Stimulated activated CD4-positive, alpha-beta T cell treated with anti-CD3 and anti-CD28 coated beads, Interleukin-2, amount 100 ng/mL, for 48 hours (primary cell): ENCODE measurements around the gene CPE.
"Not testable (repeated sequence)": the region's sequence is repeated elsewhere in the genome, so short reads cannot be mapped to it uniquely, and the experiment has no call there.

Experiments
- DNase-seq, 2 donors: peaks; one replicate each; pipeline ENCODE4 v3.0.0-alpha.2; 2020

CPE gene

DNA sequence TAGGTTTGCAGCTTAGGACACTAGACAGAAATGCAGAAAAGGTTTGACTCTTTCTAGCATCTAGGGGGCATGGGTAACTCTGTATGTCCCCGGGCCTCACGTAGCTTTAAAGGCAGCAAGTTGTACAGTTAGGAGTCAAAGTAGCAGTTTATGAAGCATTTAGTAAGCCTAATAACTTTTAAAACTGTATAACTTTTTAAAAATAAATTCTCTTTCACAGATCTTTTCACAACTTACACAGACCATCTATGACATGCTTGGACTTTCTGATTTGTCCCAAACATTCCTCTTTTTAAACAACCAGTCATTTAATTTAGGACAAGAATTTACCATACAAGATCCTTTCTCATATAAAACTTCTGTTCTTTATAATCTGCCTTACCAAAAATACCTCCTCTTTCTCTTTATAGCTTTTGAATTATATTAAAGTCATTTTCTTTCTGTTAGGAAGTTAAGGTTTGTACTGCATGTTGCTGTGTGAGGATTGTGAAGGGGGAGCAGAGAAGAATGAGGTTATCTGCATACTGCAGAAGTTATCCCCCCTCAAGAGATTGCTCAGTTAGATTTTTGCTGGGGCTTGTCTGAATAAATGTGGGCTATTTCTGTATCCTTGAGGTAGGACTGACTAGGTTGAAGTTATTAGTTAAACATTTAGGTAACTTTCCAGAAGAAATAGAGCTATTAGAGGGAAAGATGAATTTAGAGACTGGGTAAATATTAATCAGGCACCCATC, 94.3 kb downstream of the CPE start:
- DNase-seq = no peak

GRCh38 chr4:165474784-165475705, 96.2 kb downstream of the CPE start:
- no peak for DNase-seq

- DNase-seq = no peak
Observed at GRCh38 chr4:165475706-165476070, 96.9 kb downstream of the CPE start.

DNA sequence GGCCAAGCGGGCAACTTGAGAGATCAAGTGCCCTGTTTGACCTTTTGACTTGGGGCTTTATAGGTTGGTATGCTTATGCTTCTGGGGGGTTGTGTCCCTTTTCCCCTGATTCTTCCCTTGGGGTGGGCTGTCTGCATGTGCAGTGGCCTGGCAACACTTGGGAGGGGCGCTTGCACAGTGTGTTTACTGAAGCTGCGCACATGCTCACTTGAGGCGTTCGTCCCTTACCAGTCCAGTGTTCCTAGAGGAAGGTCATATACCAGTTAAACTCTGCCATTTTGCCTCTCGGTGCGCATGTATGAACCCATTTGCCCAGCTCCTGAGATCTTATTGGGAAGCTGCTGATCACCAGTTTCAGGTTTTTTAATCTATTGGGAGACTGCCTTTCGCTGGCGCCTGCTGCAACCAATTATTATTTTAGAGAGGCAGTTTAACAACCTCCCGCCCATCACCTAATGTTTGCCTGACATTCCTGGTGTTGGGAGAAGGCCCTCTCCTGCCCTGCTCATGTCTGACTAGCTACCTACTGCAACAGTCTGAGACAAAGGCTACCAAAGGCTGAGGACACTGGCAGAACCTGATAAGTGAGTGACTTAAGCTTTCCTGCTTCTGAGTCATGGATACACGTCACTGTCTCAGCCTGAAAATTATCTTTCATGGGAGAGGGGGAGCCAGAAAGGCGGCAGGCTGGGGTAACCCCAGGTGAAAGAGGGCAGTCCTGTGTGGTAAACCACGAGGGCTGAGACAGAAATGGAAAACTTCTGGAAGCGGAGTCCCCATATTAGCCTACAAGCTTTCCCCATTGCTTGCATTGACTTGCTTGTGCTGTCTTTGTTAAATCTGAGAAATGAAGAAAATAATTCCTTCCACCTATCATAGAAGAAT, 97.6 kb downstream of the CPE start:
- DNase-seq = no peak

DNA sequence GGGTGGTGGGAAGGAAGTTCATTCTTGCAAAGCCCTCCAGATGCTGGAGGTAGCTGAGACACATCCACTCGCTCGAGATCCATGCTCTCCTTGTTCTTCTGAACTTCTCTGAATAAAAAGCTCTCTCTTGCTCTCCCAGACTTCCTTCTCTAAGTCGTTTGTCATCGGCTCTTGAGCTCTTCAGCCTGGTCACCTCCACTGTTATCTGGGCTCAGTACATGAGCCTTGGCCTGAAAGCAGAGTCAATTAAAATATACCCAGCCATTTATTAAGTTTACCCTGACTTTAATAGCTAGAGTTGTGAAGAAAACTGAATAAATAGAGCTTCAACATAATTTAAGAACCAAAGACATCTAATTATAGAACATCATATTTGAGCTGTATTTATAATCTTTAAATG, 99.0 kb downstream of the CPE start:
- no peak for DNase-seq

- DNase-seq = no peak
Observed at GRCh38 chr4:165478260-165478659, 99.5 kb downstream of the CPE start.

GRCh38 chr4:165481053-165481835, 102.4 kb downstream of the CPE start:
- no peak for DNase-seq

- DNase-seq = no peak
Observed at GRCh38 chr4:165489786-165490185, 111.0 kb downstream of the CPE start.

DNA sequence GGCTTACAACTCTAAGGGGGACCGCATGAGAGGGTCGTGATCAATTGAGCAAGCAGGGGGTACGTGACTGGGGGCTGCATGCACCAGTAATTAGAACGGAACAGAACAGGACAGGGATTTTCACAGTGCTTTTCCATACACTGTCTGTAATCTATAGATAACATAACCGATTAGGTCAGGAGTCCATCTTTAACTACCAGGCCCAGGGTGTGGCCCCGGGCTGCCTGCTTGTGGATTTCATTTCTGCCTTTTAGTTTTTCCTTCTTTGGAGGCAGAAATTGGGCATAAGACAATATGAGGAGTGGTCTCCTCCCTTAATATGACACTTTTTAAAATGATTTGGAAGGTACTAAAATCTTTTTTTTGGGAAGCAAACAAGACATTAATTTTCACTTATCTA, 113.8 kb downstream of the CPE start:
- not testable (repeated sequence) for DNase-seq

- DNase-seq = peak; percentile 62 to 65
Observed at GRCh38 chr4:165493359-165493758, 114.6 kb downstream of the CPE start.

- no peak for DNase-seq
Observed at GRCh38 chr4:165502916-165503907, 124.4 kb downstream of the CPE start.

DNA sequence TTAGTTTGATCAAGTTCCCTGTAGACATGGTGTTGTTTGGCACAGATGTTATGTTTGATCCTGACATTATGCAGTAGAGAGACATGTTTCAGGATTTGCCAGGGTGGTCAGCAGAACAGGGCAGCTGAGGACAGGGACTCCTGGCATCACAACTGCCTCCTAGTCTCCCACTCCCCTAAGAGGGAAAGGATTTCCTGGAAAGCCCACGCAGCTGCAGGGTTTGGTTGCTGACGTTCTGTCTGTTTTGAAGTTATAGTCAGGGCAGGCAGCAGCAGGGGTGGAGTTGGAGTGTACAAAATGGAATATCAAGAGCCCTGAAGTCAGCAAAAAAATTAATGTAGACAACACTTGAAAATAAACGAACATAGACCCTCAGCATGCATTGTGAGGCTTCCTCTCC, 125.4 kb downstream of the CPE start:
- no peak for DNase-seq

DNA sequence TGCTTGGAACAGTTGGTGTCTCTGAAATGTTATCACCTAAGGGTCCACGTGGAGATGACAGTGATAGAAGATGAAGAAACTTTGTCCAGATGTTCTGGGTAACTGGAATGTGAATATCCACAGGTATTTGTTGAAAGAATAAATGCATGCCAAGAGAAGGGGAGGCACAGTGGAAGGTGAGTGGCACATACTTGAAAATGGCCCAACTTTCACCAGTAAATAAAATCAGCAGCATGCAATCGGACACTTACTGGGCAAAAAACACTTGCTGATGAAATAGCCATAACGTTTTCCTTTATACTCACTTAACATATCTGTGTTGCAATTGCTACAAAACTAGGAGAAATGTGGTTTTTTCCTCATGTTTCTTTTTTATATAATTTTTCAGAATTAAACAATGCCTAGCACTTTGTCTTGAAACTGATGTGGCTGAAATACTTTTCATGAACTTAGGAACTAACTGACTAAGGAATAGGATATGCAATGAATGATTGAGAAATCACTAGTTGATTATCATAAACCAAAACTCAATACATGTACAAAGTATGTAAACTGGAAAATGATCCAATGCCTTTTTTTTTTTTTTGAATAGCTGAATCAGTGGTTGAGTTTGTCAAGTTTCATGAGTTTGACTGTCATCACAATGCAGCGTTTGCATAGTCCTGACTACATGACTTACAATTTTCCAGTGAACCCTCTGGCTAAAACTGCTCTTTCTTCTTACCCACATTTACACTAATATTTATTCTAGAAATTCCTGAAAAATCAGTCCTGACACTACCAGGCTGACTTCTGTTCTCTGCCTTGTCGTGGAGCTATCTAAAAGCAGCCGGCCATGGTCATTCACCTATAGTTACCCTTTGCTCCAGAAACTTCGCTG, 127.4 kb downstream of the CPE start:
- no peak for DNase-seq

GRCh38 chr4:165506849-165507248, 128.0 kb downstream of the CPE start:
- DNase-seq = no peak

GRCh38 chr4:165507381-165507780, 128.6 kb downstream of the CPE start:
- no peak for DNase-seq

GRCh38 chr4:165508372-165509120, 129.7 kb downstream of the CPE start:
- DNase-seq = no peak

DNA sequence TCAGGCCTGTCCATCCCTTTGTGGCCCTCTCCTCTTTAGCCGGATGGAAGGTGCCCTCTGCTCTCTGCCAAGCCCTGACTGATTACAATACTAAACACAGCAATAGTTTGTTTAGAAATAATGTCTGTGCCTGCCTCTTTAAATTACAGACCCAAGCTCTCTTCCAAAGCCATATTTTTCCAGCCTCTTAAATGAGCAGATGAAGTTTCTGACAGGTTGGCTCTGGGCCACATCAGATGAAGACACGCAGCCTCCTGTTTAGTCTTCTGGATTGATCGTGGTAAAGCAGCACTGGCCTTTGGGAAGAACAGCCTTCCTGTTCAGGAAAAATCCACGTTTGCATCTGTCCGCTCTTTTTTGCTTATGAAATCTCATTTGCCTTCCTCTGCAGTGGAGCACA, 133.6 kb downstream of the CPE start:
- DNase-seq = no peak

DNA sequence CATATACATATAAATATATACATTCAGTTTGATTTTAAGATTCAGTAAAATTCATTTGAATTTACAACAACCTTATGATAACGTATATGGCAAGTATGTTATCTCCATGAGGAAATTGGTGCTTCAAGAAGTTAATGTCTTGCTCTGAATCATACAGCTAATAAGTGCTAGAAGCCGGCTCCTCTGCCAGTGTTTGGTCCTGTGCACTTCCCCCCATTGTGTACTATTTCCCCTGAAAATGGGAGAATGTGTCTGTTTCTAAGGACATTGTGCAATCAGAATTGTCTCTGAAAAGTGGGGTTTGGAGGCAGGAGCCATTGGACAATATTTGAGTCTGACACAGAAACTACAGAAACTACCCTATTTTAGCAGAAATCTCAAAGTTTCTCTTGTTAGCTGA, 135.9 kb downstream of the CPE start:
- DNase-seq = no peak

GRCh38 chr4:165515201-165515600, 136.4 kb downstream of the CPE start:
- DNase-seq = no peak
